ENCODE data around the gene RNASEH2C. TPM values are rescaled to one million over a fixed set of nuclear protein-coding genes. Genes with fewer than 3 reads are reported as not detected.
A peak's percentile ranks its signal among the peaks of the same experiment; 100 is the strongest.

Gene RNASEH2C
- total RNA-seq, 1 donor from 2014 or later: 155 TPM

GRCh38 chr11:65716774-65717405 lies 3.7 kb downstream of the RNASEH2C start:
- TF ChIP-seq CTCF (IDR thresholded peaks at IDR 0.05): no peak
- peaks cover 9 to 27% of the 10 kb centered on the region in 2 donors for H3K4me1 ChIP-seq
- H3K27me3 ChIP-seq: no peaks in the 10 kb centered on the region
- H3K36me3 ChIP-seq: peaks cover 55 to 65% of the 10 kb centered on the region in 2 donors
- H3K9me3 ChIP-seq: no peaks in the 10 kb centered on the region
- intact Hi-C loops (cut with DNase I): loop anchor here (10.0 kb wide), 1 partner anchor 102 kb away; the partner anchor contains the start of genes MAP3K11 and PCNX3
- DNase-seq (ENCODE audit: low spot score in 2 of 2): peak in 1 of 2 donors; percentile 51
- H3K4me3 ChIP-seq: no peak overlapping the region
- H3K27ac ChIP-seq: no peak overlapping the region

- Histone ChIP-seq H3K4me3 (no peak overlapping the region), H3K9me3 (no peaks in the 10 kb centered on the region), H3K4me1 (peaks cover 9 to 29% of the 10 kb centered on the region in 2 donors), H3K36me3 (peaks cover 55 to 65% of the 10 kb centered on the region in 2 donors), H3K27me3 (no peaks in the 10 kb centered on the region), H3K27ac (no peak overlapping the region)
- no peak for TF ChIP-seq CTCF (IDR thresholded peaks at IDR 0.05)
- intact Hi-C loops (cut with DNase I): loop anchor here (10.0 kb wide), 1 partner anchor 102 kb away; the partner anchor contains the start of genes MAP3K11 and PCNX3
- DNase-seq (ENCODE audit: low spot score in 2 of 2): no peak
These were observed 4.3 kb downstream of the RNASEH2C start for GRCh38 chr11:65716302-65716701.

GRCh38 chr11:65714433-65714832 lies 6.2 kb downstream of the RNASEH2C start:
- H3K36me3 ChIP-seq: peaks cover 55 to 65% of the 10 kb centered on the region in 2 donors
- intact Hi-C loops (cut with DNase I): loop anchor here (10.0 kb wide), 1 partner anchor 100 kb away; the partner anchor contains the start of genes MAP3K11 and PCNX3
- no peak for TF ChIP-seq CTCF (IDR thresholded peaks at IDR 0.05)
- H3K9me3 ChIP-seq: no peaks in the 10 kb centered on the region
- H3K27ac ChIP-seq: no peak overlapping the region
- H3K4me1 ChIP-seq: peaks cover 5 to 31% of the 10 kb centered on the region in 2 donors
- no peaks in the 10 kb centered on the region for H3K27me3 ChIP-seq
- DNase-seq (ENCODE audit: low spot score in 2 of 2): no peak
- no peak overlapping the region for H3K4me3 ChIP-seq

DNA sequence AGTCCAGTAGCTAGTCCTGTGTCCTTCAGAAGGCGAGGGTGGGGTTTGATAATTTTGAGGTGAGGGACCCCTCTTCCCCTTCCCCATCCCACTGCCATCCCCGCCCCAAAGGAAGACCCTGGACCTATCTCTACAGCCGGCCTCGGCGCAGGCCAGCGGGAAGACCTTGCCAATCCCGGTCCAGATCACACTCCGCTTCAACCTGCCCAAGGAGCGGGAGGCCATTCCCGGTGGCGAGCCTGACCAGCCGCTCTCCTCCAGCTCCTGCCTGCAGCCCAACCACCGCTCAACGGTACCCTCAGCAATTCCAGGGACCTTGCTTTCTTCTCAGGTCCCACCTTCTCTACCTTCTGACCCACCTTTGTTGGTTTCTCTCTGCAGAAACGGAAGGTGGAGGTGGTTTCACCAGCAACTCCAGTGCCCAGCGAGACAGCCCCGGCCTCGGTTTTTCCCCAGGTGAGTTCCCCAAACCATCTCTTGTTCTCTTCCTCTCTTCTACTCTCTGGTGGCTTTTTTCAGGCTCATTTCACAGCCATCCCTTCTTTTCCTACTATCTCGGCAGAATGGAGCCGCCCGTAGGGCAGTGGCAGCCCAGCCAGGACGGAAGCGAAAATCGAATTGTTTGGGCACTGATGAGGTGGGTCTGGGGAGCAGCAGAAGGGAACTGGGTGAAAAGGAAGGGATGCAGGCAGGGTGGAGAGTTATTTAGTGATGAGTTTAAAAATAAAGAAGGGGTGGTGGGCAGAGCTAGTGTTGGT lies 7.2 kb downstream of the RNASEH2C start:
- H3K9me3 ChIP-seq: no peaks in the 10 kb centered on the region
- no peak for DNase-seq (ENCODE audit: low spot score in 2 of 2)
- no peak for TF ChIP-seq CTCF (IDR thresholded peaks at IDR 0.05)
- no peaks in the 10 kb centered on the region for H3K27me3 ChIP-seq
- H3K27ac ChIP-seq: peak overlapping the region; percentile 96 to 100
- peaks cover 45 to 56% of the 10 kb centered on the region in 2 donors for H3K36me3 ChIP-seq
- intact Hi-C loops (cut with DNase I): loop anchor here (10.0 kb wide), 1 partner anchor 99 kb away; the partner anchor contains the start of genes MAP3K11 and PCNX3
- H3K4me3 ChIP-seq: peak overlapping the region; percentile 72 to 94
- peaks cover 4 to 22% of the 10 kb centered on the region in 2 donors for H3K4me1 ChIP-seq

- H3K36me3 ChIP-seq: peaks cover 38 to 48% of the 10 kb centered on the region in 2 donors
- peaks cover 4 to 19% of the 10 kb centered on the region in 2 donors for H3K4me1 ChIP-seq
- no peak for DNase-seq (ENCODE audit: low spot score in 2 of 2)
- no peak for TF ChIP-seq CTCF (IDR thresholded peaks at IDR 0.05)
- no peaks in the 10 kb centered on the region for H3K27me3 ChIP-seq
- intact Hi-C loops (cut with DNase I): loop anchor here (1.0 to 10.0 kb wide), 5 partner anchors 8 to 207 kb away; partner anchors contain the start of genes C11orf68, DRAP1, MAP3K11 and PCNX3
- peak overlapping the region; percentile 96 to 100 for H3K27ac ChIP-seq
- peak overlapping the region; percentile 72 to 94 for H3K4me3 ChIP-seq
- no peaks in the 10 kb centered on the region for H3K9me3 ChIP-seq
These were observed 7.9 kb downstream of the RNASEH2C start for GRCh38 chr11:65712633-65713076.
